GM21529 (cell line): ENCODE measurements around the gene FANCI.

Source experiments
- ATAC-seq: cut with Tn5 transposase; IDR thresholded peaks from one replicate; pipeline ENCODE4 v1.9.1; 2021; ENCODE audit not compliant: unreplicated experiment

Gene FANCI

GRCh38 chr15:89243691-89244573 lies at the start of gene FANCI:
Gene FANCI, plus strand, starts transcription at chr15:89243979. Its CDS starts 3,669 bp downstream, at chr15:89247648.
- peak; percentile 92 for ATAC-seq

GRCh38 chr15:89194608-89195007 lies 49.2 kb upstream of the FANCI start:
- ATAC-seq, result no peak

- no peak for ATAC-seq
Observed at GRCh38 chr15:89195836-89196235, 47.9 kb upstream of the FANCI start.

- ATAC-seq, result no peak
Observed at GRCh38 chr15:89196241-89196640, 47.5 kb upstream of the FANCI start.

GRCh38 chr15:89196994-89197393 lies 46.8 kb upstream of the FANCI start:
- no peak for ATAC-seq

GRCh38 chr15:89197503-89197971 lies 46.2 kb upstream of the FANCI start:
- no peak for ATAC-seq

GRCh38 chr15:89198196-89198595 lies 45.6 kb upstream of the FANCI start:
- ATAC-seq, result no peak

GRCh38 chr15:89198934-89199333 lies 44.8 kb upstream of the FANCI start:
- ATAC-seq, result no peak

- no peak for ATAC-seq
Observed at GRCh38 chr15:89199746-89200145, 44.0 kb upstream of the FANCI start.

- no peak for ATAC-seq
Observed at GRCh38 chr15:89200182-89200581, 43.6 kb upstream of the FANCI start.

GRCh38 chr15:89201465-89202005 lies 42.2 kb upstream of the FANCI start:
- no peak for ATAC-seq

GRCh38 chr15:89203705-89204273 lies 40.0 kb upstream of the FANCI start:
- ATAC-seq, result no peak

- no peak for ATAC-seq
Observed at GRCh38 chr15:89205991-89206585, 37.7 kb upstream of the FANCI start.

GRCh38 chr15:89206908-89207331 lies 36.9 kb upstream of the FANCI start:
- ATAC-seq, result peak; percentile 77

- ATAC-seq, result no peak
Observed at GRCh38 chr15:89208256-89208655, 35.5 kb upstream of the FANCI start.

GRCh38 chr15:89209057-89209456 lies 34.7 kb upstream of the FANCI start:
- no peak for ATAC-seq

- no peak for ATAC-seq
Observed at GRCh38 chr15:89211678-89212170, 32.1 kb upstream of the FANCI start.

GRCh38 chr15:89215627-89216026 lies 28.2 kb upstream of the FANCI start:
- ATAC-seq, result no peak

- no peak for ATAC-seq
Observed at GRCh38 chr15:89217031-89217430, 26.7 kb upstream of the FANCI start.

GRCh38 chr15:89217686-89218376 lies 25.9 kb upstream of the FANCI start:
- ATAC-seq, result no peak

- no peak for ATAC-seq
Observed at GRCh38 chr15:89218531-89218930, 25.2 kb upstream of the FANCI start.
